ENCODE results near the gene SLC23A2.
"Not testable (repeated sequence)": the region's sequence is repeated elsewhere in the genome, so short reads cannot be mapped to it uniquely, and the experiment has no call there.

Gene SLC23A2

GRCh38 chr20:5005326-5005725 is 4.0 kb upstream of the SLC23A2 start:
- no peak for DNase-seq

DNA sequence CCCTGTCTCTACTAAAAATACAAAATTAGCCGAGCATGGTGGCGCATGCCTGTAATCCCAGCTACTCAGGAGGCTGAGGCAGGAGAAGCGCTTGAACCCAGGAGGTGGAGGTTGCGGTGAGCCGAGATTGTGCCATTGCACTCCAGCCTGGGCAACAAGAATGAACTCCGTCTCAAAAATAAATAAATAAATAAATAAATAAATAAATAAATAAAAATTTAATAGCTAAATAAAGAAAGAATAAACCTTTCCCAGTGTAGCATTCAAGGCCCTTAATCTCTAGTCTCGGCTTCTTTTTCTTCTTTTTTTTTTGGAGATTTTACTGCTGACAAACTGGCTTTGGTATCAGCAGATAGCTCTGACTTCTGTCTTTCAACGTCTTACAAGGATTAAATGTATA is 3.5 kb upstream of the SLC23A2 start:
- not testable (repeated sequence) for DNase-seq

DNA sequence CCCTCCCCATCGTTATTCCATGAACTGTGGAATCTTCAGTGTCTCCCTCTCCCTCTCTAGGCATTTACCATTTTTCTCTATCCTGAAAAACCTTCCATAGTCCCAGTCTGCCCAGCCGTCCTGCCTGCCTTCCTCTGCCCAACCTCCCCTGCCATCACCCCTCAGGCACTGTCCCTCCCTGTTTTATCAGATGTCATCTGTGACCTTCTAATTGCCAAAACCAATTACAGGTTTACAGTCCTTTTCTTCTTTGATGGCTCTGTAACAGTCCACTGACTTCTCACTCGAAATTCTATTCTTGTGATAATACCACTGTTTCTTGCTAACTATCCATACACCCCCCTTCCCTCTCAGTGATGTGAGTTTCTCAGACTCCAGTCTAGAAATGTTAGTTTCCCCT is 2.3 kb upstream of the SLC23A2 start:
- no peak for DNase-seq

- DNase-seq: no peak
Measured at GRCh38 chr20:5002077-5002413, 735 bp upstream of the SLC23A2 start.

DNA sequence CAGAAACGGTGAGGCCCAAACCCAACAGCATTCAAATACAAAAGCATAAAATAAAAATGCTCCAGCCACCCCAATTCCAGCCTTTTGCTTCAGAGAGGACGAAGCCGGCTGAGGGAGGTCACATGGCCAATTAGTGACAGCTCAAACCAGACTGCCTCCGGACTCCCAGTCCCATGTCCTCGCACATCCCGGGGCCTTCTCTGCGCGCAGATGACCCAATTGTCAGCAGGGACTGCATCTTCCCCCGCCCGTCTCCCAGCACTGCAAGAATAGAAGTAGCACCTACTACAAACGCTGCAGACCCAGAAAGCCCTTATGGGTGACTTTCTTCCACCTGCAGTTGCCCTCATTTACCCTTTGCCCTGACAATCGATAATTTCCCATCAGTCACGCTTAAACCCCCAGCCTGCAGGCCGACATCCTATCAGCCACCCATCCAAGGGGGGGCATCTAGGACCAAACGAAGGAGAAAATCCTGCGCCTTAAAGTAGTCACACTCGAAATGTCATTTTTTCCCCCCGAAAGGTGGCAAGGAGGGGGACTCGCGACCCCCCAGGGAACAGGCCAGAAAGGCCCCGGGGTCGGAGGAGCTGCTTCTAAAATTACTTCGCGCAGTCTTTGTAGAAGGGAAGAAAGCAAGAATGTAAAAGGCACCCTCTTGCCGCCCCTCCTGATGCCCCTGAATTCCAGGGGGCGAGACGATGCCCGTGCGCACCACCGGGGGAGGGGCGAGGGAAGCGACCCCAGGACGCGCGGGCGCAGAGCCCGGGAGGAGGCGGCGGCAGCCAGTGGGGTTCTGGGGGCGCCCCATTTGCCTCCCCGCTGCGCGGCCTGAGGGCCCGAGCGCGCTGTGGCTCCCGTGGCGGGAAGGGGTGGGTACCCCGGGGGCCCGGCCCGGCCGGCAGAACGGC is 792 bp downstream of the SLC23A2 start:
- DNase-seq: peak; percentile 59

GRCh38 chr20:4999788-5000187 is 1.5 kb downstream of the SLC23A2 start:
- no peak for DNase-seq

- DNase-seq: no peak
Measured at GRCh38 chr20:4998160-4998651, 3.1 kb downstream of the SLC23A2 start.

GRCh38 chr20:4997222-4997621 is 4.1 kb downstream of the SLC23A2 start:
- DNase-seq: no peak

DNA sequence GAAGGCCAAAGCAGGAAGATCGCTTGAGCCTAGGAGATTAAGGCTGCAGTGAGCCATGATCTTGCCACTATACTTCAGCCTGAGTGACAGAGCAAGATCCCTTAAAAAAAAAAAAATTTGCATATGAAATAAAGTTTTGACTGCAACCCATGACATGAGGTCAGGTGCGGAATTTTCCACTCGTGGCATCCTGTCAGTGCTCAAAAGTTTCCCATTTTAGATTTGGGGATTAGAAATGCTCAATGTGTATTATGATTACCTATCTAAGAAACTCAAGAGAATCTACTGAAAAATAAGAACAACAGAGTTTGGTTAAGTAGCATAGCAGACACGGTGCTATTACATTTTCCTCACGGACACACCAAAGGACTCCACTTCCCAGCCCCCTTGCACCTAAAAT is 11.7 kb downstream of the SLC23A2 start:
- DNase-seq: no peak

- no peak for DNase-seq
Measured at GRCh38 chr20:4987130-4987529, 14.2 kb downstream of the SLC23A2 start.

GRCh38 chr20:4985658-4986057 is 15.7 kb downstream of the SLC23A2 start:
- DNase-seq: no peak

- no peak for DNase-seq
Measured at GRCh38 chr20:4982281-4982680, 19.0 kb downstream of the SLC23A2 start.

GRCh38 chr20:4979841-4980410 is 21.4 kb downstream of the SLC23A2 start:
- DNase-seq: no peak

DNA sequence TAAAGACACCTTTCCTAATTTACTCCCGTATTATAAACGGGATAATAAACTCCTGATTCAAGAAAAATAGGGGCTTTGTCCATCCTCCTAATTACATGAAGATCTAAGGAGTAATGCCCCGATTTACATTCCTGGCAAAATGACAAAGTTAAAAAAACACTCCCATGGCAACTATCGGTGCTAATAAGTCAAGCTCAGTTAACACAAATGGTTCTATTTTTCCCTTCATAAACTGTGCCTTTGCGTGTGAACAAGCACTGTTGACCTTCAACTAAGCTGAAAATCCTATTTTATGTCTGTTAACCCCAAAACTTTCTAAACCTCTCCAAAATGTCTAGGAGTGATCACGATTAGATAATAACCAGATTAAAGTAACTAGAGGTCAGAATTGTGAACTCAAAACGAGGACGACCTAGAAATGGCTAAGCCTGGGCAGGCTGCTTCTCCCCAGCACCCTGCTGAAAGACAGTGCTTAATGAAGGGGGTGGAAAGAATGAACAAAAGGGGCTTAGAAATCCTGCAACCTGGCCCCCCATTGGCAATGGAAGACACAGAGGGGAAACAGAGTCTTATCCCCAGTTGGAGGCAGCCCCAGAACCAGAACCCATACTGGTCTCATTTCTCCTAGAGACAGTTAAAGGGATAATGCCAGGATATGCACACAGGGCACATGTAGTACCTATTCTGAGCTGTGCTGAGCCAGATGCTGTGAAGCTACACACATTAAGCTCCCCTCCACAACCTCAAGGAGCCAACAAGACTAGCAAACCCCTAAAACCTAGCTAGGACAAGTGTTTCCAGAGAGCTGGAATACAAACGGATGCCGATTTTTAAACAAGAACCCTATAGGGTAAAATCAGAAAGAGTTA is 23.0 kb downstream of the SLC23A2 start:
- no peak for DNase-seq

- not testable (repeated sequence) for DNase-seq
Measured at GRCh38 chr20:4976014-4976413, 25.3 kb downstream of the SLC23A2 start.

DNA sequence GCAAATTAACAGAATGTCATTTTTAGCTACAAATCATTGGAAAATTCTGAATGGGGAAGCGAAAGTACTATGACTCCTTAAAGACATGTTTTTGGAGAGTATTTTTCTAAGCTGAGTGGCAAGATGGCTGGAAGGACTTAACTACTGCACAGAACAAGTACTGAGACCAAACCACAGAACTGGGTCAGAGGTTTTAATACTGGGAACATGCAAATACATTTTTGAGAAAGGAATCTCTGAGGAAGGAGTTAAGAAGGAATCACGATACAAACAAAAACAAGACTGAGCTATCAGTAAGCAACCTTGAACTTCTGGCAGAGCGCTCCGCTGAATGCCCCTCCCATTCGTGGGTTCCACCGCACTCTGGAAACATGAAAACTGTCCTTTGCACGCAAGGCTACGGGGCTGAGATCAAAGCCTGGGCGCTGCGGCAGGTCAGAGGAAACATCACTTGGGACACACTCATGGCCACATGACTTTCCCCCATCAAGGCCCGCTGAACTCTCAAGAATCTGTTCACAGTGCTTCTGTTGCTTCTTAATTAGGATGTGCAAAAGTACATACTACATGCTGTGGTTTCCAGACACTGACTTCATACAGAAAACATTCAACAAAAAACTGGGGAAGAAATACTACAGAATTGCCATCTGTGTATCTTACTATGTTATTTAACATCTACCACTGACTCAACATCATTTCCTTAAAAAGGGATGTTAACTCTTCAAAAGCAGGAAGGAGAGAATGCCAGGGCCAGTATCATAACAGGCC is 27.8 kb downstream of the SLC23A2 start:
- no peak for DNase-seq

- DNase-seq: no peak
Measured at GRCh38 chr20:4972506-4973251, 28.6 kb downstream of the SLC23A2 start.

GRCh38 chr20:4971064-4971463 is 30.2 kb downstream of the SLC23A2 start:
- DNase-seq: no peak

DNA sequence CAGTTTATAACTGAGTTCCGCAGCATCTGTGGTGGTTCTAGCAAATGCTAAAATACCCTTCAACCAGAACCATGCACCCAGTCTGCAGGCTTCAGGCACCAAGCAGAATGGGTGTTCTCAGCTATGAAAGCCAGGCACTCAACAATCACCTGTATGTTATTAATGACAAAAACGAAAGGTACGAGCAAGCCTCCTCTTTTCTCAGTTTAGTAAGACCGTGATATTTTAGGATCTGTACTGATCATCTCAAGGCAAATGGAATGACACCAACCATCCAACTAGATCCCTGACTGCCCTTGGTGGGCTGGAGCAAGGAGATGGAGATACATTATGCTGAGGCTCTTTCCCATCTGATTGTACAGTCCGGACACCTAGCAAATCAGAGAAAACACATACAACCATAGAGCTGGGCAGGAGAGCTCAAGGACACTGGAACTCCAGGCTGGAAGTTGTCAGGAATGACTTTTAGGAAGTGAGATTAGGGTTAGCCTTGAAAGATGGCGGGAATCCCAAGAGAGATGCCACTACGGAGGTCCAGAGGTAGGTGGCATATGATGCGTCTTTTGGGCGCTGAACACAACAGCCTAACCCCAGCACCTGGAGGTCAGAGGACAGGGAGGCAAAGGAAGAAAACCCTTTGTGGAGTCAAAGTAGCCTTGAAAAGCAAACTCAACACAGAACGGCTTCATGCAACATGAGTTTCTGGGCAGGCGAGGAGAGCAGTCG is 33.4 kb downstream of the SLC23A2 start:
- no peak for DNase-seq

DNA sequence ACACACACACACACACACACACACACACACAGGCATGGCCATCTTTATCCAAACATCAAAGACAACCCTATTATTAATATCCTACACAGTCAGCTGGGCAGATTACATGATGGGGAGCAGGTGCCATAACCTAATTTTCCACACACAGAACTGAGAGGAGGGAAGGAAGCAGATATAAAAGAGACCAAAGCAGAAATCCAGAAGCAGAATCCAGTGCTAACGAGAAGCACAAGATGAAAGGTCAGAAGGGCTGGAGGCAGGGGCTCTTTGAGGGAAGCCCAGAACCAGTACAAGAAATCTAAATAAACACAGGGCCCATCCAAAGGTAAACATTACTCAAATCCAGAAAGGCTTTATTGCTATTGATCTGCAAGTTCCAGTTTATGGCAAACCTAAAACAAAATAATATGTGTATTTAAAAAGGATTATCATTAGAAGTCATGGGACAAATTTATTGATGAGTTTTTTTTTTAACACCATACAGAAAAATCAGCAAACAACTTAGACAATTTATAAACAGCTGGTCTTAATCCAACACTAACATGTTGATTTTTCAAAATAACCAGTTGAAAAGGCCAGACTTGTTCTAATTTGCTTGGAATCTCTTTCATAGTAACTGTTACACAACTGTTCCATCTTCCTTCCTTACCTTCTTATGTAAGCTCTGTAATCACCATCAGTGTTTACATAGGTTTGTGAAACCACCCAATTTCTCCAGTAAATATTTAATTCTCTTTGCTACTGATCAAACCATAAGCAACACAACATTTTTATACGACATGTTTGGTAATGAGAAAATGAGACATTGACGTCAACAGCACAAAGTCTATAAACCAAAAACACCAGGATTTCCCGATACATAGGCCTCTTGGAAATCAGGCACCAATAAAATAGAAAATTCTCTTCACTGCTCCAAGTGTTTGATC is 34.2 kb downstream of the SLC23A2 start:
- no peak for DNase-seq
